Skeletal muscle satellite cell (primary cell): ENCODE measurements around the gene ZDHHC8. TPM values are rescaled to one million over a fixed set of nuclear protein-coding genes. Genes with fewer than 3 reads are reported as not detected.

ENCODE experiments used
- H3K27me3 ChIP-seq: 2 replicates; pipeline ENCODE4 v1.7.0; 2013; ENCODE audit warnings: low read length; ENCODE audit not compliant: control insufficient read depth, insufficient read depth
- H3K36me3 ChIP-seq: 2 replicates; pipeline ENCODE4 v1.7.0; 2013; ENCODE audit warnings: mild to moderate bottlenecking, control low read depth, low read length; ENCODE audit not compliant: insufficient read depth
- H3K4me1 ChIP-seq: 2 replicates; pipeline ENCODE4 v1.7.0; 2013; ENCODE audit warnings: low read length; ENCODE audit not compliant: control insufficient read depth, insufficient read depth
- H3K4me2 ChIP-seq: 2 replicates; pipeline ENCODE4 v1.7.0; 2013; ENCODE audit warnings: mild to moderate bottlenecking, low read length
- H3K4me3 ChIP-seq: 2 replicates; pipeline ENCODE4 v1.7.0; 2013; ENCODE audit warnings: low read length
- H3K9ac ChIP-seq: 2 replicates; pipeline ENCODE4 v1.7.0; 2013; ENCODE audit warnings: mild to moderate bottlenecking, low read depth, low read length, moderate library complexity
- H3K9me3 ChIP-seq: replicated peaks from 2 replicates; pipeline ENCODE4 v1.7.0; 2013; ENCODE audit warnings: mild to moderate bottlenecking, control low read depth, low read length
- total RNA-seq: library from RNA; depleted of rRNA; stranded (reverse); fragments of >200 nt; gene quantifications from 2 replicates; pipeline ENCODE4 v1.2.3, GENCODE V29; 2012; rRNA removed

The ZDHHC8 gene
- 10.3 and 11.4 TPM in 2 replicates for total RNA-seq

GRCh38 chr22:20131597-20131858 lies at the start of gene ZDHHC8:
TSS of gene ZDHHC8 (plus strand) at chr22:20131804. CDS start at chr22:20131948, 144 bp downstream.
- Histone ChIP-seq H3K4me1 (peaks cover 16% of the 10 kb centered on the region), H3K9ac (peak within 1 kb of the TSS; percentile 90), H3K36me3 (peaks cover 14% of the 10 kb centered on the region), H3K4me2 (peak within 1 kb of the TSS; percentile 99), H3K9me3 (no peaks in the 10 kb centered on the region), H3K27me3 (no peaks in the 10 kb centered on the region), H3K4me3 (peak within 1 kb of the TSS; percentile 95)

GRCh38 chr22:20083157-20083890 lies 48.3 kb upstream of the ZDHHC8 start:
- peak overlapping the region; percentile 26 for H3K4me2 ChIP-seq
- H3K4me1 ChIP-seq: peaks cover 25% of the 10 kb centered on the region
- H3K9ac ChIP-seq: peak overlapping the region; percentile 18
- no peaks in the 10 kb centered on the region for H3K27me3 ChIP-seq
- no peaks in the 10 kb centered on the region for H3K9me3 ChIP-seq
- peaks cover 43% of the 10 kb centered on the region for H3K36me3 ChIP-seq
- no peak overlapping the region for H3K4me3 ChIP-seq

GRCh38 chr22:20083891-20084546 lies 47.6 kb upstream of the ZDHHC8 start:
- Histone ChIP-seq H3K9ac (no peak overlapping the region), H3K36me3 (peaks cover 50% of the 10 kb centered on the region), H3K9me3 (no peaks in the 10 kb centered on the region)

GRCh38 chr22:20084547-20085413 lies 46.8 kb upstream of the ZDHHC8 start:
- Histone ChIP-seq H3K9ac (no peak overlapping the region), H3K9me3 (no peaks in the 10 kb centered on the region), H3K4me1 (peaks cover 26% of the 10 kb centered on the region), H3K4me3 (no peak overlapping the region), H3K36me3 (peaks cover 57% of the 10 kb centered on the region), H3K4me2 (peak overlapping the region; percentile 26), H3K27me3 (no peaks in the 10 kb centered on the region)

More at GRCh38 chr22:20083891-20084546, 47.6 kb upstream of the ZDHHC8 start:
- Histone ChIP-seq H3K4me3 (no peak overlapping the region), H3K4me2 (peak overlapping the region; percentile 26), H3K27me3 (no peaks in the 10 kb centered on the region), H3K4me1 (peaks cover 25% of the 10 kb centered on the region)

GRCh38 chr22:20085651-20086050 lies 46.0 kb upstream of the ZDHHC8 start:
- H3K4me3 ChIP-seq: no peak overlapping the region
- peaks cover 32% of the 10 kb centered on the region for H3K4me1 ChIP-seq
- H3K9ac ChIP-seq: no peak overlapping the region
- peaks cover 65% of the 10 kb centered on the region for H3K36me3 ChIP-seq
- no peak overlapping the region for H3K4me2 ChIP-seq
- no peaks in the 10 kb centered on the region for H3K27me3 ChIP-seq
- H3K9me3 ChIP-seq: no peaks in the 10 kb centered on the region

GRCh38 chr22:20086101-20086599 lies 45.5 kb upstream of the ZDHHC8 start:
- H3K4me2 ChIP-seq: no peak overlapping the region
- no peak overlapping the region for H3K4me3 ChIP-seq
- peaks cover 70% of the 10 kb centered on the region for H3K36me3 ChIP-seq
- no peak overlapping the region for H3K9ac ChIP-seq
- H3K9me3 ChIP-seq: no peaks in the 10 kb centered on the region
- no peaks in the 10 kb centered on the region for H3K27me3 ChIP-seq
- peaks cover 32% of the 10 kb centered on the region for H3K4me1 ChIP-seq

- Histone ChIP-seq H3K9ac (no peak overlapping the region), H3K4me3 (no peak overlapping the region), H3K9me3 (no peaks in the 10 kb centered on the region), H3K4me1 (peaks cover 25% of the 10 kb centered on the region), H3K4me2 (no peak overlapping the region), H3K36me3 (peaks cover 76% of the 10 kb centered on the region), H3K27me3 (no peaks in the 10 kb centered on the region)
Measured at GRCh38 chr22:20086763-20087162, 44.8 kb upstream of the ZDHHC8 start.

- Histone ChIP-seq H3K9me3 (no peaks in the 10 kb centered on the region), H3K4me3 (no peak overlapping the region), H3K4me1 (peaks cover 23% of the 10 kb centered on the region), H3K36me3 (peaks cover 82% of the 10 kb centered on the region), H3K27me3 (no peaks in the 10 kb centered on the region), H3K9ac (no peak overlapping the region), H3K4me2 (no peak overlapping the region)
Measured at GRCh38 chr22:20087319-20088262, 44.0 kb upstream of the ZDHHC8 start.

- peaks cover 79% of the 10 kb centered on the region for H3K36me3 ChIP-seq
- no peaks in the 10 kb centered on the region for H3K9me3 ChIP-seq
- H3K4me1 ChIP-seq: peaks cover 17% of the 10 kb centered on the region
- H3K4me3 ChIP-seq: no peak overlapping the region
- no peak overlapping the region for H3K4me2 ChIP-seq
- H3K27me3 ChIP-seq: no peaks in the 10 kb centered on the region
- H3K9ac ChIP-seq: no peak overlapping the region
Measured at GRCh38 chr22:20088263-20088648, 43.3 kb upstream of the ZDHHC8 start.

- no peaks in the 10 kb centered on the region for H3K9me3 ChIP-seq
- peaks cover 89% of the 10 kb centered on the region for H3K36me3 ChIP-seq
- H3K4me3 ChIP-seq: no peak overlapping the region
- H3K4me2 ChIP-seq: no peak overlapping the region
- peaks cover 11% of the 10 kb centered on the region for H3K4me1 ChIP-seq
- no peaks in the 10 kb centered on the region for H3K27me3 ChIP-seq
- no peak overlapping the region for H3K9ac ChIP-seq
Measured at GRCh38 chr22:20089226-20089976, 42.2 kb upstream of the ZDHHC8 start.
